GM18951 (cell line): Measurements from ENCODE around the gene MYT1.

Source experiments
- POLR2A ChIP-seq: IDR thresholded peaks from 4 replicates; pipeline ENCODE4 v1.6.1; 2011; ENCODE audit warnings: mild to moderate bottlenecking; ENCODE audit not compliant: insufficient read length, insufficient read depth; ENCODE audit errors: extremely low read depth
- in situ Hi-C: fragments of 300-500 bp; cut with MboI; formaldehyde crosslinking; loops from one replicate; pipeline ENCODE4 v1.12.0; 2022; ENCODE audit warnings: low sequenced_read_pairs, mixed read lengths, inconsistent platforms; ENCODE audit not compliant: unreplicated experiment

MYT1 gene

GRCh38 chr20:64239449-64240242 is 75.4 kb downstream of the MYT1 start:
- no peak for TF ChIP-seq POLR2A
- in situ Hi-C loops = no loop called here

GRCh38 chr20:64240243-64241015 is 76.2 kb downstream of the MYT1 start:
- TF ChIP-seq POLR2A = no peak
- in situ Hi-C loops = no loop called here

DNA sequence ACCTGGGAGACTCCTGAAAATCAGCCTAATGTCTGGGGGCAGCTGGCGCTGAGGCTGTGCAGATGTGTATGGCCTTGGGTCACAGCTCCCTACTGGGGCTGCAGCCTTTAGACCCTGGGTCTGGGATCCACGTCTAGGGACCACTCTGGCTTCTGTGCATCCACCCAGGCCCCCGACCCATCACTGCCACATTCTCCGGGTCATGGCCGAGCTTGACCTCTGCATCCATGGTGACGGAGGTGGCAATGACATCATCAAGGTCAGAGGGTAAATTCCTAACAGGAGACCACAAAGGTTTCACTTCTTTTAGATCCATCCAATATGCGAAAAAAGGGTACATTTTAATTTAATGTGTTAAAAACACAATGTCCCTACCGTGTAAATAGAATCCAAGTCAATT is 76.8 kb downstream of the MYT1 start:
- in situ Hi-C loops = no loop called here
- TF ChIP-seq POLR2A = no peak

DNA sequence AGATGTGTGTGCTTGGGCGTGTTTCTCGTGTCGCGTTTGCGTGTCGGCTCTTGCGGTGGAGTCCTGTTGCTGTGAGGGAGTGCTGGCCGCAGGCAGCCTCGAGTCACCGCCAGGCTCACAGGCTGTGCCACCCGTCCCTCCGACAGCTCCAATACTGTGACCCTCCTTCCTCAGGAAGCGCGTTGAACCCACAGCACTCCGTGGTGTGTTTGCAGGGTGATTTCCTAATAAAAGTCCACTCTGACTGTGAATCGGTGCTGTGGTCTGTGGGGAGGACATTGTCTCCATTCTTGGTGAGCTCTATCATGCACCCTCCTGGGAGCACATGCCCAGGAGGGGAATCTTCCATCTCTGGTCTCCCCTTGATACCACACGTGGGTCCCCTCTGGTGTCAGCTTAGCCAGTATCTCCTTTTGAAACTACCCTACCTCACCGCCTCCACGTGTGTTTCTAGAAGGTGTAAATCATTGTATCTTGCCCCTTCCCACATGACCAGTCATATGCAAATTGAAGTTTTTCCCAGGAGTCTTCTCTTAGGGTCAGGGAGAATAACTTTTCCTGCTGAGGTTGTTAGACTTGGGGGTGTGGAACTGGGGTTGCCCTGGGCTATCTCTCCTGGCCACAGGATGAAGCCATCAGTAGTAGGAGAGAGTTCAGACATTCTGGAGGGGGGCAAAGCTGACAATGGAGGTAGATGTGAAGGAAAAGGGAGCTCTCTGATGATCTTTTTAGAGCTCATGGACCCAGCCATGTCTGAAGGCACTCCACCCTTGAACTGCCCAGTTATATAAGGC is 77.9 kb downstream of the MYT1 start:
- in situ Hi-C loops = no loop called here
- no peak for TF ChIP-seq POLR2A

DNA sequence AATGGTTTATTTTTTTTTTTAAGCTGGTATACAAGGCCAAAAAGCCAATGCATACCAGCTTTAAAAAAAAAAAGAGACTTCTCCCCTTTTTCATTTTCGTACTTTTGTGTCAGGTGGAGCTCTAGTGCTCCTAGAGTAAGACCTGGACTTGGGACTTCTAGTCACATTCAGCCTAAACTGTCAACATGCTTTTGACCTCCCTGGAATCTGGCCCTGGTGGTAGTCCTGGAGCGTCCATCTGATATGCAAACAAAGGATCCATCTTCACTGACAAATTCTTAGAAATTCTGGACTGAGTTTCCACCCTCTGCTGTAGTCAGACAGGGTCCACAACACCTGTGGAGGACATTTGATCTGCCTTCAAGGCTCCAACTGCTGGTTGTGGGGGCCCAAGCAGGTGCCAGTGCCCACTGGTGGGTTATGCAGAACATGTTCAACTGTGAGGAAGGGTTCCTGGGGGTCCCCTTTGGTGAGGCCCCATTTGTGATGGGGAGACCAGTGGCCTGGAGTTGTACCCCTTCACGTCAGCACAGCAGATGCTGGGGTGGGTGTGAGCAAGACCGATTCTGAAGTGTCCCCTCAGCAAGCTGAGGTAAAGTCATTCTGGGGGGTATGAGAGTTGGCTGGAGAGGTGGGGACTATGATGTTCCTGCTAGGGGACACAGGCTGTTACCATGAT is 78.7 kb downstream of the MYT1 start:
- in situ Hi-C loops = no loop called here
- no peak for TF ChIP-seq POLR2A

DNA sequence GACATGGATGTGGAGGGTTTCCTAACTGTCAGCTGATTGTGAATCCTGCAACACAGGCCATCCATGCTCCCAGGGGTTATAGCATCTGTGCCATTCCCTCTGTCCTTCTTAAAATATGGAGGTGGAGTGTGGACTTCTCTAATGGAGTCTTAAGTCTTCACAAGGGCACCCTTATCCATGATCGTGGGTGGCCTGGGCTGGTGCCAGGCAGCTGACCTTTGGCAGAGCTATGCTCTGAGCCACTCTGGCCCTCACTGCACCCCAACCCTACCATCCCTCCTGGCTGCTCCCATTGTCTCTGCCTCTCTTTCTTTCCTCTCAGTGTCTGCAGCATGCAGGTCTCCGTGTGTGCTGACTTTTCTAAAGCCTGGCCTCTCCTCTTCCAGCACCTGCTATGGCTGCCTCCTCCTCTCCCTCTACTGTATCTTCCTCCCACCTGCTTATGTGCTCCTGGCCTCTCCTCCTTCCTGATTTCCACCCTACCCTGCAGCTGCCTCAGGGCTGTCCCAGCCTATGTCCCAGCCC is 80.1 kb downstream of the MYT1 start:
- in situ Hi-C loops = no loop called here
- TF ChIP-seq POLR2A = no peak

- TF ChIP-seq POLR2A = no peak
- in situ Hi-C loops = no loop called here
Measured at GRCh38 chr20:64244870-64245603, 80.8 kb downstream of the MYT1 start.

- TF ChIP-seq POLR2A = no peak
- in situ Hi-C loops = no loop called here
Measured at GRCh38 chr20:64245746-64246595, 81.7 kb downstream of the MYT1 start.

DNA sequence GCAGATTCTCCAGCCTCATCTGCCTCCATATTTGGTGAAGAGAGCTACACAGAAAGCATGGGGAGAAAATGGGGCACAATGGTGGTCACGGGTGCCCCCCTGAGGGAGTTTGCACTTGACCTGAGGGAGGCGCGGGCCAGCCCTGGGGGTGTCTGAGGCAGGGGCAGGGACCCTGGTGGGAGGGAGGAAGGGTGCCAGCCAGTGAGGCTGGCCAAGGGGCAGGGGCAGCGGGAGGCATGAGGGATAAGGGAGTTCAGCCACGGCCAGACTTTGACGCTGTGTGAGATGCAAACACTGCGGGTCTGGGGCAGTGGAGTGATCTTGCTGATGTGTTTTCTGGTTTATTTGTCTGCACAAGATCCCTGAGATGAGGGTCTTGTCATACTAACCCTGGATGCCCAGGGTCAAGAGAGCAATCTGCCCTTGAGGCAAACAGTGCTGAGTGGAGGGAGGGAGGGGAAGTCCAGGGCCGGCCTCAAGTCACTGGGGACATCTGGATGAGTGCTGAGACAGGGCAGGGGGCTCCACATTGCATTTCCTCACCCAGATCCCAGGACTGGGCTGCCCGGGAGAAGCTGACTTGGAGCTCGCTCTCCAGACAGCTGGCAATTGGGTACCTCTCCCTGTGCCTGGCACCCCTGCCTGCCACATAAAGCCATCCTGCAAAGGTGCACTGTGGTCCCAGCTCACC is 82.5 kb downstream of the MYT1 start:
- in situ Hi-C loops = no loop called here
- no peak for TF ChIP-seq POLR2A

- TF ChIP-seq POLR2A = no peak
- in situ Hi-C loops = no loop called here
Measured at GRCh38 chr20:64247307-64247618, 83.0 kb downstream of the MYT1 start.
